T-helper 2 cell treated with Interferon-gamma antibody and Interleukin-4, amounts not matched to agents 5 μg/mL and 100 μg/mL, for 36 hours (primary cell): ENCODE measurements around the gene ATG4D.
A peak's percentile ranks its signal among the peaks of the same experiment; 100 is the strongest.
"Not testable (repeated sequence)": the region's sequence is repeated elsewhere in the genome, so short reads cannot be mapped to it uniquely, and the experiment has no call there.

Experiments used
- DNase-seq: peaks from one replicate; pipeline ENCODE4 v3.0.0; 2021; ENCODE audit warnings: low spot score
- H3K27ac Mint-ChIP-seq: one replicate; pipeline ENCODE4 v1.8.0; 2021; ENCODE audit warnings: mild to moderate bottlenecking, mixed read lengths
- H3K27me3 Mint-ChIP-seq: one replicate; pipeline ENCODE4 v1.8.0; 2021; ENCODE audit warnings: low read depth, mixed read lengths
- H3K36me3 Mint-ChIP-seq: one replicate; pipeline ENCODE4 v1.8.0; 2021; ENCODE audit warnings: low read depth, mixed read lengths
- H3K4me1 Mint-ChIP-seq: one replicate; pipeline ENCODE4 v1.8.0; 2021; ENCODE audit warnings: low read depth, mixed read lengths
- H3K4me3 Mint-ChIP-seq: one replicate; pipeline ENCODE4 v1.8.0; 2022; ENCODE audit warnings: mild to moderate bottlenecking, moderate library complexity, mixed read lengths
- H3K9me3 Mint-ChIP-seq: one replicate; pipeline ENCODE4 v1.8.0; 2021; ENCODE audit warnings: mixed read lengths

ATG4D gene

DNA sequence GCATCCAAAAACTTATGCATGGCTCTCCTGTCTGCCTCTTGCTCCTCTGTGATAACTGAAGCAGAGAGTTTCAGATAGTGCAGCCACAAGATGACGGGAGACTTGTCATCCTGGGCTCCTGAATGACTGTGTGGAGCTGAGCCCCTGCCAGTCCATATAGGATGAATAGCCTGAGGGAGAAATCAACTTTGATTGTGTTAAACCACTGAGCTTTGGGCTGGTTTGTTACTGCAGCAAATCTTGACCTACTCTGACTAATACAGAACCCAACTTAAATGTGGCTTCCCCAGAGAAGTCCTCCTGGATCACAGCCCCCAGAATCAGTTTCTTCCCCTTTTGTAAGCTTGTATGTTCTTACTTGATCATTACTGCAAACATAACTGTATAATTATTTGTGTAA lies 11.2 kb upstream of the ATG4D start:
- no peak overlapping the region for H3K4me3 Mint-ChIP-seq
- H3K27me3 Mint-ChIP-seq, result peaks cover 8% of the 10 kb centered on the region
- H3K27ac Mint-ChIP-seq, result no peak overlapping the region
- H3K36me3 Mint-ChIP-seq, result no peaks in the 10 kb centered on the region
- DNase-seq, result no peak
- H3K4me1 Mint-ChIP-seq, result no peaks in the 10 kb centered on the region
- peaks cover 8% of the 10 kb centered on the region for H3K9me3 Mint-ChIP-seq

- no peak overlapping the region for H3K27ac Mint-ChIP-seq
- peaks cover 17% of the 10 kb centered on the region for H3K27me3 Mint-ChIP-seq
- H3K4me3 Mint-ChIP-seq, result no peak overlapping the region
- no peaks in the 10 kb centered on the region for H3K36me3 Mint-ChIP-seq
- DNase-seq, result no peak
- H3K4me1 Mint-ChIP-seq, result peaks cover under 1% of the 10 kb centered on the region
- H3K9me3 Mint-ChIP-seq, result peaks cover 8% of the 10 kb centered on the region
Measured at GRCh38 chr19:10533646-10534386, 9.9 kb upstream of the ATG4D start.

GRCh38 chr19:10535613-10536012 lies 8.1 kb upstream of the ATG4D start:
- Mint-ChIP-seq H3K4me1 (peaks cover 2% of the 10 kb centered on the region), H3K36me3 (no peaks in the 10 kb centered on the region), H3K9me3 (peaks cover 8% of the 10 kb centered on the region), H3K27me3 (peaks cover 32% of the 10 kb centered on the region), H3K27ac (no peak overlapping the region), H3K4me3 (no peak overlapping the region)
- no peak for DNase-seq

- Mint-ChIP-seq H3K4me1 (peaks cover 2% of the 10 kb centered on the region), H3K36me3 (no peaks in the 10 kb centered on the region), H3K9me3 (peaks cover 2% of the 10 kb centered on the region), H3K27me3 (peaks cover 30% of the 10 kb centered on the region), H3K27ac (no peak overlapping the region), H3K4me3 (no peak overlapping the region)
- no peak for DNase-seq
Measured at GRCh38 chr19:10537668-10538067, 6.0 kb upstream of the ATG4D start.

DNA sequence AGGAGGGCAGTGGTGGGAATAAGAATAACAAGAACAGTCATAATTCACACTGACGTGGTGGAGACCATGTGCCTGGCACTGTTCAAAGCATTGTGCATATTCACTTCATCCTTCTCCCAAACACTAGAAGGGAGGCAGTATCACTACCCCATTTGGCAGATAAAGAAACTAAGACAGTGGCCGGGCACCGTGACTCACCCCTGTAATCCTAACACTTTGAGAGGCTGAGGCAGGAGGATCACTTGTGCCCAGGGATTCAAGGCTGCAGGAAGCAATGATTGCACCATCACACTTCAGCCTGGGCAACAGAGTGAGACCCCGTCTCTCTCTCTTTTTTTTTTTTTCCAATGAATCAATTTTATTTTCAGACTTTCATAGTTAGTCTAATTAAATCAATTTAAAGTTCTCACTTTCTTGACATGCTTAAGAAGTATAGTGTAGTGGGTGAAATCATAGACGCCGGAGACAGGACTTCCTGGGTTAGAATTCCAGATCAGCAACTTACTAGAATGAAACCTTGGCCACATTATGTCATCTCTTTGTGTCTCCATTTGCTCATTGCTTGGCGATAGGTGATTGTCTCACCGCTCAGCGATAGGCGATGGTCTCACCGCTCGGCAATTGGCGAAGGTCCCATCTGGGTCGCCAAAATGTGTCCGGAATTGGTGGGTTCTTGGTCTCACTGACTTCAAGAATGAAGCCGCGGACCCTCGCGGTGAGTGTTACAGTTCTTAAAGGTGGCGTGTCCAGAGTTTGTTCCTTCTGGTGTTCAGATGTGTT lies 5.3 kb upstream of the ATG4D start:
- no peak overlapping the region for H3K27ac Mint-ChIP-seq
- DNase-seq, result no peak
- H3K27me3 Mint-ChIP-seq, result peaks cover 30% of the 10 kb centered on the region
- no peaks in the 10 kb centered on the region for H3K9me3 Mint-ChIP-seq
- peaks cover 4% of the 10 kb centered on the region for H3K4me1 Mint-ChIP-seq
- no peak overlapping the region for H3K4me3 Mint-ChIP-seq
- no peaks in the 10 kb centered on the region for H3K36me3 Mint-ChIP-seq

DNA sequence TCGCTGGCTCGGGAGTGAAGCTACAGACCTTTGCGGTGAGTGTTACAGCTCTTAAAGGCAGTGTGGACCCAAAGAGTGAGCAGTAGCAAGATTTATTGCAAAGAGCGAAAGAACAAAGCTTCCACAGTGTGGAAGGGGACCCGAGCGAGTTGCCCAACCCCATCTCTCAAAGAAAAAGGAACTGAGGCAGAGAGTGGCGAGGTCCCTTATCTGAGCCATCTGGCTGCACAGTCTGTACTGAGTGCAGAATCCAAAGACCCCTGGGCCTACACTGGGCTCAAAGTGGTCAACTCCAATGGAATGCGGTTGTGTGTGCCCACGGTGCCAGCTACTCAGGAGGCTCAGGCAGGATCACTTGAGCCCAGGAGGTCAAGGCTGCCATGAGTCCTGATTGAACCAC lies 4.7 kb upstream of the ATG4D start:
- not testable (repeated sequence) for H3K27ac Mint-ChIP-seq

GRCh38 chr19:10543059-10543419 lies 665 bp upstream of the ATG4D start:
- Mint-ChIP-seq H3K9me3 (no peaks in the 10 kb centered on the region), H3K36me3 (peaks cover 8% of the 10 kb centered on the region), H3K27me3 (peaks cover 25% of the 10 kb centered on the region), H3K4me1 (peaks cover 8% of the 10 kb centered on the region), H3K27ac (peak overlapping the region; percentile 20), H3K4me3 (peak overlapping the region; percentile 73)
- DNase-seq, result no peak

More for the DNA sequence above, 4.7 kb upstream of the ATG4D start:
- peaks cover 30% of the 10 kb centered on the region for H3K27me3 Mint-ChIP-seq
- not testable (repeated sequence) for H3K9me3 Mint-ChIP-seq, H3K4me3 Mint-ChIP-seq, H3K4me1 Mint-ChIP-seq, H3K36me3 Mint-ChIP-seq, DNase-seq

DNA sequence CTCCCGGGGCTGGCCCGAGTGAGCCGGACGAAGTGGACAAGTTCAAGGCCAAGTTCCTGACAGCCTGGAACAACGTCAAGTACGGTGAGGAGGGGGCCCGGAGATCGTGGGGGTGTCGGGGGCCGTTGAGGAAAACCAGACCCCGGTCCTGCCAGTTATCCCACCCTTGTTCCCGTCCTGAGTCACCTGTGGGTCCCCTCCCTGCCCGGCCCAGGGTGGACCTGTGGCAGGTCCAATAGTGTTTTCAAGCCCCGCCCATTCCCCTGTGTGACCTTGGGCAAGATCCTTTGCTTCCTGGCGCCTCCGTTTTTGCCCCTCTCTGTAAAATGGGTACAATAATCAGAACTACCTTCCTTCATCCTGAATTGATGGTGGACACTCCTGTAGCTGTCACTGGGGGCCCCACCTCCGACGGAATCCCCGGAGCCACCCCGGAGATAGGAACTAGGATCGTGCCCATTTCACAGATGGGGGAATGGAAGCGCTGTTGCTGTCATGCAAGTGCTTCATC lies 593 bp downstream of the ATG4D start:
- Mint-ChIP-seq H3K4me1 (peaks cover 6% of the 10 kb centered on the region), H3K4me3 (peak overlapping the region; percentile 89)
- no peak for DNase-seq

DNA sequence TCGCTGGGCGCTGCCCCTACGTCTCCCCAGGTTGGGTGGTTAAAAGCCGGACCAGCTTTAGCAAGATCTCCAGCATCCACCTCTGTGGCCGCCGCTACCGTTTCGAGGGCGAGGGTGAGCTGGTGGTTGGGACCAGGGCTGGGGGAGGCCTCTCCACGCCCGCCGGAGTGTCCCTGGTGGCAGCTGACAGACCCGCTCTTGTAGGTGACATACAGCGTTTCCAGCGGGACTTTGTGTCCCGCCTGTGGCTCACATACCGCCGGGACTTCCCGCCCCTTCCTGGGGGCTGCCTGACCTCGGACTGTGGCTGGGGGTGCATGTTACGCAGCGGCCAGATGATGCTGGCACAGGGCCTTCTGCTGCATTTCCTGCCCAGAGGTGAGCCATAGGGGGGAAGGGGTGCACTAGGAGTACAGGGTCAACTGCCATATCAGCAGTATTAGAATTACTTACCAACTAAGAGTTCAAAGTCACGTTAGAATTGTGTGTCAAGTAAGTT lies 1.1 kb downstream of the ATG4D start:
- peak overlapping the region; percentile 84 for H3K27ac Mint-ChIP-seq
- H3K27me3 Mint-ChIP-seq, result peaks cover 10% of the 10 kb centered on the region
- DNase-seq, result no peak
- H3K9me3 Mint-ChIP-seq, result no peaks in the 10 kb centered on the region
- peaks cover 6% of the 10 kb centered on the region for H3K4me1 Mint-ChIP-seq
- peak overlapping the region; percentile 89 for H3K4me3 Mint-ChIP-seq
- peaks cover 17% of the 10 kb centered on the region for H3K36me3 Mint-ChIP-seq

More for the DNA sequence above, 593 bp downstream of the ATG4D start:
- Mint-ChIP-seq H3K9me3 (no peaks in the 10 kb centered on the region), H3K27ac (peak overlapping the region; percentile 84), H3K27me3 (peaks cover 12% of the 10 kb centered on the region), H3K36me3 (peaks cover 15% of the 10 kb centered on the region)

DNA sequence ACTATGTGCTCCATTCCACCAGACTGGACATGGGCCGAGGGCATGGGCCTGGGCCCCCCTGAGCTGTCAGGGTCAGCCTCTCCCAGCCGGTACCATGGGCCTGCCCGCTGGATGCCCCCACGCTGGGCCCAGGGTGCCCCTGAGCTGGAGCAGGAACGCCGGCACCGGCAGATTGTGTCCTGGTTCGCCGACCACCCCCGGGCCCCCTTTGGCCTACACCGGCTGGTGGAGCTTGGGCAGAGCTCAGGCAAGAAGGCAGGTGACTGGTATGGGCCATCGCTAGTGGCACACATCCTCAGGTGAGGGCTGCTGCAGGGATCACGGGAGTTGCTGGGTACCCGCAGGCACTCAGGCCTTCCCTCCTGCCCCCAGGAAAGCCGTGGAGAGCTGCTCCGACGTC lies 3.1 kb downstream of the ATG4D start:
- Mint-ChIP-seq H3K27ac (no peak overlapping the region), H3K36me3 (peaks cover 32% of the 10 kb centered on the region), H3K4me1 (peaks cover 11% of the 10 kb centered on the region), H3K9me3 (no peaks in the 10 kb centered on the region), H3K27me3 (no peaks in the 10 kb centered on the region), H3K4me3 (no peak overlapping the region)
- no peak for DNase-seq

DNA sequence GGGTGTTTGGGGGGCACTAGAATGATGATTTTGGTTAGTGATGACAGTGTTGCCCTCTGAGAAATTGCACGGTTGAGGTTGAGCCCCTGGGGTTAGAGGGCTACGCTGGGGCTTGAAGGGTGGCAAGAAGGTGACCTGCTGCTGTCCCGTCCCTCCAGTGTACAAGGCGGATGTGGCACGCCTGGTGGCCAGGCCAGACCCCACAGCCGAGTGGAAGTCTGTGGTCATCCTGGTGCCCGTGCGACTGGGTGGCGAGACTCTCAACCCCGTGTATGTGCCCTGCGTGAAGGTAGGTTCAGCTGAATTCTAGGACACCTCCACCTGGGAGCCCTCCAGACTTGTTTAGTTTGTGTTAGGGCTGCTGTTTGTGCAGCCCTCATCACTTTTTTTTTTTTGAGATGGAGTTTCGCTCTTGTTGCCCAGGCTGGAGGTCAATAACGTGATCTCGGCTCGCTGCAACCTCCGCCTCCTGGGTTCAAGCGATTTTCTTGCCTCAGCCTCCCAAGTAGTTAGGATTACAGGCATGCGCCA lies 5.1 kb downstream of the ATG4D start:
- H3K36me3 Mint-ChIP-seq, result peaks cover 49% of the 10 kb centered on the region
- peaks cover 22% of the 10 kb centered on the region for H3K4me1 Mint-ChIP-seq
- no peak overlapping the region for H3K4me3 Mint-ChIP-seq
- DNase-seq, result no peak
- H3K9me3 Mint-ChIP-seq, result no peaks in the 10 kb centered on the region
- no peak overlapping the region for H3K27ac Mint-ChIP-seq
- no peaks in the 10 kb centered on the region for H3K27me3 Mint-ChIP-seq

DNA sequence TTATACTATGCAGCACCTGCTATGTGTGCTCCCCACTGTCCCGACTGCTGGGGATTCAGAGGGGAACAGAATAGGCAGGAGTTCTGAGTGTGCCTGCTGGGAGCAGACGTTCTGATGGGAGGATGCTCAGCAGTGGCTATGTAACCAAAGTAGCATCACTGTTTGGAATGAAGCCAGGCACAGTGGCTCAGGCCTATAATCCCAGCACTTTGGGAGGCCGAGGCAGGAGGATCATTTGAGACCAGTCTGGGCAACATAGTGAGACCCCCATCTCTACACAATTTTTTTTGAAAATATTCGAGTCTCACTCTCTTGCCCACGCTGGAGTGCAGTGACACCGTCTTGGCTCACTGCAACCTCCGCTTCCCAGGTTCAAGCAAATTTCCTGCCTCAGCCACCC lies 6.0 kb downstream of the ATG4D start:
- H3K4me1 Mint-ChIP-seq, result peaks cover 31% of the 10 kb centered on the region
- H3K36me3 Mint-ChIP-seq, result peaks cover 56% of the 10 kb centered on the region
- no peak overlapping the region for H3K4me3 Mint-ChIP-seq
- H3K27ac Mint-ChIP-seq, result no peak overlapping the region
- H3K27me3 Mint-ChIP-seq, result no peaks in the 10 kb centered on the region
- no peak for DNase-seq
- no peaks in the 10 kb centered on the region for H3K9me3 Mint-ChIP-seq

DNA sequence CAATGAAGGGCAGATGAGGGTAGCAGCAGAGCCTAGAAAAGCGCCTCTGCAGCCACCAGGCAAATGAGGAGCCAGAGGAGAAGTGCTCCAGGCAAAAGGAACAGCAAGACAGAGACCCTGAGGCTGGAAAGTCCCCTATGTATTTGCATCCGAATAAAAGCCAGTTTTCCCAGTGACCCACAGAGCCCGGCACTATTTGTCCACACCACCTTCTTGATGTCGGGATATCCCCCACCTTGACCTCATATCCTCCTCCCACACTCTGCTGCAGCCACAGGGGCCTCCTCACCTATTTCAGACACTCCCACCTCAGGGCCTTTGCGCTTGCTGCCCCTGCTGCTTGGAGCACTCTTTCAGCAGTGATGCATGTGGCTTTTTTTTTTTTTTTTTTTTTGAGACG lies 6.6 kb downstream of the ATG4D start:
- no peak overlapping the region for H3K4me3 Mint-ChIP-seq
- H3K27ac Mint-ChIP-seq, result peak overlapping the region; percentile 31
- H3K4me1 Mint-ChIP-seq, result peaks cover 29% of the 10 kb centered on the region
- H3K9me3 Mint-ChIP-seq, result no peaks in the 10 kb centered on the region
- no peaks in the 10 kb centered on the region for H3K27me3 Mint-ChIP-seq
- DNase-seq, result no peak
- H3K36me3 Mint-ChIP-seq, result peaks cover 59% of the 10 kb centered on the region

- not testable (repeated sequence) for DNase-seq, H3K27ac Mint-ChIP-seq, H3K27me3 Mint-ChIP-seq, H3K4me3 Mint-ChIP-seq, H3K9me3 Mint-ChIP-seq
- H3K4me1 Mint-ChIP-seq, result peaks cover 33% of the 10 kb centered on the region
- peaks cover 62% of the 10 kb centered on the region for H3K36me3 Mint-ChIP-seq
Measured at GRCh38 chr19:10551006-10551405, 7.3 kb downstream of the ATG4D start.
